Panc1 (cell line): ENCODE data around the gene EVI5. TPM values are rescaled to one million over a fixed set of nuclear protein-coding genes. Genes with fewer than 3 reads are reported as not detected.

ENCODE experiments used
- ATAC-seq: fragments of 200-7000 bp; cut with Tn5 transposase; 2 replicates; pipeline ENCODE4 v1.9.1; 2020; ENCODE audit warnings: mild to moderate bottlenecking, moderate library complexity
- BruUV-seq: library from RNA; stranded (reverse); fragments of 400-500 nt; replicated peaks from 2 replicates; lab custom pipeline; 2021; lab: Mats Ljungman, UMichigan
- CTCF ChIA-PET: fragments of 300-600 bp; sonication (Branson Sonifier 250); formaldehyde crosslinking; loops from one replicate; lab custom pipeline; 2022; ENCODE audit warnings: antibody characterized with exemption; lab: Charles Lee
- POLR2A ChIA-PET: fragments of 300-600 bp; sonication (Branson Sonifier 250); formaldehyde crosslinking; loops from one replicate; lab custom pipeline; 2022; ENCODE audit warnings: antibody characterized with exemption; lab: Charles Lee
- DNase-seq: peaks from one replicate; pipeline ENCODE4 v3.0.0-alpha.2; 2010; ENCODE audit warnings: low read depth, low spot score
- H3K27ac ChIP-seq: 2 replicates; pipeline ENCODE4 v1.5.1; 2011; ENCODE audit warnings: mild to moderate bottlenecking, low read length, inconsistent platforms
- H3K27me3 ChIP-seq: fragments of 200-500 bp; sonication (Bioruptor generic); 2 replicates; pipeline ENCODE4 v1.6.0; 2014; ENCODE audit warnings: low read length, inconsistent platforms; ENCODE audit not compliant: control insufficient read depth, insufficient read depth
- H3K36me3 ChIP-seq: fragments of 200-500 bp; sonication (Bioruptor generic); 2 replicates; pipeline ENCODE4 v1.5.1; 2014; ENCODE audit warnings: inconsistent platforms, mild to moderate bottlenecking, low read length, moderate library complexity; ENCODE audit not compliant: control insufficient read depth, insufficient read depth
- H3K4me1 ChIP-seq: 2 replicates; pipeline ENCODE4 v1.5.1; 2011; ENCODE audit warnings: inconsistent platforms, mild to moderate bottlenecking, low read length, moderate library complexity; ENCODE audit not compliant: control insufficient read depth, insufficient read depth
- H3K4me3 ChIP-seq, 2 experiments: 2 replicates each; pipeline ENCODE4 v1.5.1; 2011 to 2012; ENCODE audit warnings: low read depth in 2 of 2, low read length in 2 of 2, mild to moderate bottlenecking in 2 of 2, inconsistent platforms in 1 of 2, moderate library complexity in 1 of 2
- H3K9me3 ChIP-seq: fragments of 200-500 bp; sonication (Bioruptor generic); 2 replicates; pipeline ENCODE4 v1.5.1; 2014; ENCODE audit warnings: low read depth, mild to moderate bottlenecking, inconsistent platforms, low read length, moderate library complexity; ENCODE audit not compliant: control insufficient read depth, insufficient read depth
- CTCF ChIP-seq: fragments of 450-650 bp; IDR thresholded peaks from 2 replicates; pipeline ENCODE4 v1.5.1; 2017; ENCODE audit warnings: mild to moderate bottlenecking
- POLR2AphosphoS5 ChIP-seq: IDR thresholded peaks from 2 replicates; pipeline ENCODE4 v1.6.1; 2012; ENCODE audit warnings: mild to moderate bottlenecking, low read depth, low read length, moderate library complexity
- REST ChIP-seq, 2 experiments: IDR thresholded peaks; 2 replicates each; pipeline ENCODE4 v1.6.1; 2011 to 2012; ENCODE audit warnings: low read depth in 2 of 2, control low read depth in 1 of 2, low read length in 1 of 2, mild to moderate bottlenecking in 1 of 2, moderate library complexity in 1 of 2; ENCODE audit not compliant: insufficient read depth in 1 of 2
- SIN3A ChIP-seq: IDR thresholded peaks from 2 replicates; pipeline ENCODE4 v1.6.1; 2012; ENCODE audit warnings: low read depth, mild to moderate bottlenecking, low read length, moderate library complexity, borderline replicate concordance; ENCODE audit not compliant: insufficient read depth
- TCF7L2 ChIP-seq: IDR thresholded peaks from 2 replicates; pipeline ENCODE4 v1.6.1; 2011; ENCODE audit warnings: mild to moderate bottlenecking, low read depth, low read length, inconsistent platforms
- in situ Hi-C: cut with HindIII; loops from 2 replicates; pipeline ENCODE4 v1.10.0; 2016; ENCODE audit warnings: low sequenced_read_pairs, low pct_unique_long_range_greater_than_20kb
- intact Hi-C: fragments of 100-400 bp; cut with micrococcal nuclease; formaldehyde crosslinking; loops from one replicate; pipeline ENCODE4 v1.10.0; 2022; ENCODE audit not compliant: unreplicated experiment
- total RNA-seq: library from RNA; stranded (reverse); gene quantifications from one replicate; pipeline ENCODE4 v1.2.1, GENCODE V29; 2021; ENCODE audit not compliant: unreplicated experiment

The EVI5 gene
- total RNA-seq, 1 experiment from 2014 or later = 21.2 TPM

GRCh38 chr1:92567211-92567868 lies 217.6 kb downstream of the EVI5 start:
- DNase-seq (no peak), ATAC-seq (no peak)
- Histone ChIP-seq H3K4me3 (no peak overlapping the region), H3K36me3 (no peaks in the 10 kb centered on the region; the same call in 1 of the 2 replicates), H3K27me3 (no peaks in the 10 kb centered on the region), H3K9me3 (no peaks in the 10 kb centered on the region), H3K4me1 (no peaks in the 10 kb centered on the region), H3K27ac (no peak overlapping the region)
- in situ Hi-C loops = no loop called here
- ChIA-PET POLR2A (no interaction called here), CTCF (no interaction called here)
- intact Hi-C loops = no loop called here
- TF ChIP-seq REST (IDR thresholded peaks at IDR 0.05; ENCODE audit: insufficient read depth in 1 of 2, low read depth in 2 of 2, low read length in 1 of 2) = no peak
- TF ChIP-seq SIN3A = no peak
- TF ChIP-seq CTCF = no peak
- TF ChIP-seq POLR2AphosphoS5 = no peak
- TF ChIP-seq TCF7L2 = no peak
- BruUV-seq = no TSS peak

GRCh38 chr1:92563457-92564216 lies 221.3 kb downstream of the EVI5 start:
- ChIA-PET CTCF (no interaction called here), POLR2A (no interaction called here)
- in situ Hi-C loops (no loop called here), intact Hi-C loops (no loop called here)
- TF ChIP-seq TCF7L2 (no peak), SIN3A (no peak), REST (IDR thresholded peaks at IDR 0.05; ENCODE audit: insufficient read depth in 1 of 2, low read depth in 2 of 2, low read length in 1 of 2) (no peak), CTCF (no peak)
- DNase-seq (no peak), ATAC-seq (no peak)
- H3K9me3 ChIP-seq = no peaks in the 10 kb centered on the region
- H3K4me3 ChIP-seq = no peak overlapping the region
- H3K27ac ChIP-seq = no peak overlapping the region
- BruUV-seq = no TSS peak
- H3K36me3 ChIP-seq = no peaks in the 10 kb centered on the region
- no peaks in the 10 kb centered on the region for H3K27me3 ChIP-seq
- H3K4me1 ChIP-seq = no peaks in the 10 kb centered on the region
